GM18526 (cell line): ENCODE results near the gene RBM26.

Experiments
- POLR2A ChIP-seq: IDR thresholded peaks from 3 replicates; pipeline ENCODE4 v1.6.1; 2011; ENCODE audit not compliant: insufficient read length; ENCODE audit errors: extremely low read depth

The RBM26 gene

GRCh38 chr13:79405831-79406596 is at the start of gene RBM26:
TSS of gene RBM26 (minus strand) at chr13:79406255. CDS start at chr13:79405774, 481 bp downstream.
- TF ChIP-seq POLR2A = peak; percentile 86

- no peak for TF ChIP-seq POLR2A
Observed at GRCh38 chr13:79455331-79455730, 49.3 kb upstream of the RBM26 start.

GRCh38 chr13:79452239-79452913 is 46.3 kb upstream of the RBM26 start:
- no peak for TF ChIP-seq POLR2A

- no peak for TF ChIP-seq POLR2A
Observed at GRCh38 chr13:79451500-79451962, 45.5 kb upstream of the RBM26 start.

- no peak for TF ChIP-seq POLR2A
Observed at GRCh38 chr13:79450110-79450509, 44.1 kb upstream of the RBM26 start.

- no peak for TF ChIP-seq POLR2A
Observed at GRCh38 chr13:79448413-79448812, 42.4 kb upstream of the RBM26 start.

GRCh38 chr13:79447741-79448140 is 41.7 kb upstream of the RBM26 start:
- no peak for TF ChIP-seq POLR2A

- TF ChIP-seq POLR2A = no peak
Observed at GRCh38 chr13:79447141-79447540, 41.1 kb upstream of the RBM26 start.

GRCh38 chr13:79445968-79446645 is 40.1 kb upstream of the RBM26 start:
- no peak for TF ChIP-seq POLR2A

- no peak for TF ChIP-seq POLR2A
Observed at GRCh38 chr13:79442706-79443105, 36.7 kb upstream of the RBM26 start.

GRCh38 chr13:79442221-79442620 is 36.2 kb upstream of the RBM26 start:
- no peak for TF ChIP-seq POLR2A

GRCh38 chr13:79440958-79441528 is 35.0 kb upstream of the RBM26 start:
- TF ChIP-seq POLR2A = no peak

- TF ChIP-seq POLR2A = no peak
Observed at GRCh38 chr13:79439275-79439674, 33.2 kb upstream of the RBM26 start.

- TF ChIP-seq POLR2A = no peak
Observed at GRCh38 chr13:79435561-79435990, 29.5 kb upstream of the RBM26 start.

- no peak for TF ChIP-seq POLR2A
Observed at GRCh38 chr13:79434556-79434955, 28.5 kb upstream of the RBM26 start.
